HEK293 (cell line): Measurements from ENCODE around the gene KRCC1.
A peak's percentile ranks its signal among the peaks of the same experiment; 100 is the strongest.

Experiments used
- CTCF ChIA-PET: fragments of 350-600 bp; formaldehyde crosslinking; extraction: SDS; loops from one replicate; lab custom pipeline; 2021; ENCODE audit warnings: antibody characterized with exemption; lab: Yijun Ruan, JAX
- POLR2A ChIA-PET: fragments of 300-600 bp; formaldehyde crosslinking; extraction: SDS; loops from one replicate; lab custom pipeline; 2020; ENCODE audit warnings: antibody characterized with exemption, inconsistent platforms; lab: Yijun Ruan, JAX
- H3K27ac ChIP-seq: fragments of 200-500 bp; sonication (Bioruptor generic); 2 replicates; pipeline ENCODE4 v1.5.1; 2014; ENCODE audit warnings: low read depth, low read length, control low read depth, inconsistent platforms; ENCODE audit errors: extremely low read depth
- H3K36me3 ChIP-seq, 2 experiments: fragments of 200-500 bp in 1 of 2; sonication (Bioruptor generic) in 1 of 2; 1 replicate in 1 of 2; 2 replicates in 1 of 2; pipeline ENCODE4 v1.5.1; 2014 to 2017; ENCODE audit warnings: inconsistent platforms in 2 of 2, low read length in 2 of 2; ENCODE audit not compliant: control insufficient read depth in 2 of 2, insufficient read depth in 1 of 2
- H3K4me1 ChIP-seq: fragments of 200-500 bp; sonication (Bioruptor generic); 2 replicates; pipeline ENCODE4 v1.5.1; 2014; ENCODE audit warnings: mild to moderate bottlenecking, low read length, inconsistent platforms; ENCODE audit not compliant: control insufficient read depth, insufficient read depth
- H3K4me3 ChIP-seq: 2 replicates; pipeline ENCODE4 v1.5.1; 2011; ENCODE audit warnings: low read depth, mild to moderate bottlenecking, control low read depth, low read length, moderate library complexity
- H3K9me3 ChIP-seq: fragments of 200-500 bp; sonication (Bioruptor generic); 2 replicates; pipeline ENCODE4 v1.5.1; 2014; ENCODE audit warnings: low read depth, low read length, inconsistent platforms; ENCODE audit not compliant: control insufficient read depth, insufficient read depth
- KLF16 ChIP-seq: fragments of 450-650 bp; formaldehyde crosslinking; IDR thresholded peaks from 2 replicates; pipeline ENCODE4 v1.5.1; 2017; ENCODE audit warnings: missing biosample characterization, missing genetic modification characterization
- REPIN1 ChIP-seq: fragments of 450-650 bp; formaldehyde crosslinking; IDR thresholded peaks from 2 replicates; pipeline ENCODE4 v1.5.1; 2017; ENCODE audit warnings: missing biosample characterization, missing genetic modification characterization, low read depth
- SCRT2 ChIP-seq: fragments of 450-650 bp; formaldehyde crosslinking; IDR thresholded peaks from 2 replicates; pipeline ENCODE4 v1.5.1; 2016; ENCODE audit warnings: missing biosample characterization, missing genetic modification characterization
- SP2 ChIP-seq: fragments of 450-650 bp; formaldehyde crosslinking; IDR thresholded peaks from 2 replicates; pipeline ENCODE4 v1.5.1; 2016; ENCODE audit warnings: missing biosample characterization, missing genetic modification characterization
- SP3 ChIP-seq: fragments of 450-650 bp; formaldehyde crosslinking; IDR thresholded peaks from 2 replicates; pipeline ENCODE4 v1.5.1; 2016; ENCODE audit warnings: missing biosample characterization, missing genetic modification characterization
- SP7 ChIP-seq: fragments of 450-650 bp; formaldehyde crosslinking; IDR thresholded peaks from 2 replicates; pipeline ENCODE4 v1.5.1; 2016; ENCODE audit warnings: missing biosample characterization, missing genetic modification characterization
- TRIM28 ChIP-seq: IDR thresholded peaks from 2 replicates; pipeline ENCODE4 v1.6.1; 2011; ENCODE audit warnings: low read length, control low read depth, borderline replicate concordance
- ZBTB17 ChIP-seq: fragments of 450-650 bp; formaldehyde crosslinking; IDR thresholded peaks from 2 replicates; pipeline ENCODE4 v1.5.1; 2016; ENCODE audit warnings: missing biosample characterization, missing genetic modification characterization
- ZFP3 ChIP-seq: fragments of 450-650 bp; formaldehyde crosslinking; IDR thresholded peaks from 2 replicates; pipeline ENCODE4 v1.5.1; 2016; ENCODE audit warnings: low read depth, missing biosample characterization, missing genetic modification characterization
- ZFP69B ChIP-seq: fragments of 450-650 bp; formaldehyde crosslinking; IDR thresholded peaks from 2 replicates; pipeline ENCODE4 v1.5.1; 2016; ENCODE audit warnings: missing biosample characterization, missing genetic modification characterization
- ZNF133 ChIP-seq: fragments of 450-650 bp; formaldehyde crosslinking; IDR thresholded peaks from 2 replicates; pipeline ENCODE4 v1.5.1; 2016; ENCODE audit warnings: missing biosample characterization, missing genetic modification characterization
- ZNF138 ChIP-seq: fragments of 450-650 bp; formaldehyde crosslinking; IDR thresholded peaks from 2 replicates; pipeline ENCODE4 v1.5.1; 2016; ENCODE audit warnings: missing biosample characterization, missing genetic modification characterization, borderline replicate concordance
- ZNF366 ChIP-seq: fragments of 450-650 bp; formaldehyde crosslinking; conservative IDR thresholded peaks from 2 replicates; pipeline ENCODE4 v1.5.1; 2016; ENCODE audit warnings: missing biosample characterization, missing genetic modification characterization
- TF ChIP-seq, protein P1 (sequence below): fragments of 450-650 bp; formaldehyde crosslinking; IDR thresholded peaks from 2 replicates; pipeline ENCODE4 v1.5.1; 2016; ENCODE audit warnings: missing biosample characterization, missing genetic modification characterization
- TF ChIP-seq, protein P2 (sequence below): fragments of 450-650 bp; formaldehyde crosslinking; IDR thresholded peaks from 2 replicates; pipeline ENCODE4 v1.5.1; 2016; ENCODE audit warnings: missing biosample characterization, missing genetic modification characterization
- TF ChIP-seq, protein P3 (sequence below): fragments of 450-650 bp; formaldehyde crosslinking; IDR thresholded peaks from 2 replicates; pipeline ENCODE4 v1.5.1; 2016; ENCODE audit warnings: missing biosample characterization, missing genetic modification characterization, borderline replicate concordance
- TF ChIP-seq, protein P4 (sequence below): fragments of 450-650 bp; formaldehyde crosslinking; IDR thresholded peaks from 2 replicates; pipeline ENCODE4 v1.5.1; 2016; ENCODE audit warnings: missing biosample characterization, missing genetic modification characterization
- TF ChIP-seq, protein P5 (sequence below): fragments of 450-650 bp; formaldehyde crosslinking; IDR thresholded peaks from 2 replicates; pipeline ENCODE4 v1.5.0; 2017; ENCODE audit warnings: missing biosample characterization, missing genetic modification characterization, borderline replicate concordance

The KRCC1 gene

DNA sequence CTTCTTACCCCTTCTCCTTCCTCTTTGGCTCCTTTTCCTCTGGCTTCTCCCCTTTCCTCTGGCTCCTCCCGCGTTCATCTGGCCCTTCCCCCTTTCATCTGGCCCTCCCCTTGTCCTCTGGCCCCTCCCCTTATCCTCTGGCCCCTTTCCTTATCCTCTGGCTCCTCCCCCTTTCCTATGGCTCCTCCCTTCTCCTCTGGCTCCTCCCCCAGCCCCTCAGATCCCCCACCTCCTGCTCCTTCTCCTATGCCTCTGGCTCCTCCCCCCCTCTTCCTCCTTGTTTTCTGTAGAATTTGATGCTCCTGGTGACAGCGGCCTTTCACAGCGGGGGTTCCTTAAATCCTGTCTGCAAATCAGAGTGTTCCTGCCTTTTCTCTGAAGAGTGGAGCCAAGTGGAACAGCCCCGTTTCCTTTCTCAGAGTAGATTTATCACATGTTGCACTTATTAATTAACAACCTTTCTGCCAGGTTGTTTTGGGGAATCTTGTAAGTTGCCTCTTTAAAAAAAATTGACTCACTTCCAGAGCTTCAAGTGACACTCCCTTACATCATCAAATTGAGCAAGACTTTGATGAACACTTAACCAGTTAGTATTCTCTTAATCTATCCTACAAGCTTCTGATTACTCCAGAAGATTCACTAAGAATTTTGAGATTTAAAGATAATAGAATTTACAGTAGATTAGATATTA, 44.4 kb upstream of the KRCC1 start:
- TF ChIP-seq TRIM28 (no peak), ZNF133 (tag by site-specific recombination) (no peak), REPIN1 (no peak), SP3 (tag by site-specific recombination) (peak; percentile 64), ZBTB17 (peak; percentile 24; the same call in 1 of the 2 replicates), ZFP3 (tag by site-specific recombination) (no peak), ZNF138 (no peak), ZNF366 (tag by site-specific recombination) (0 out of 2 replicates have a peak, but pooled peaks have one; percentile 23), KLF16 (tag by site-specific recombination) (no peak), ZFP69B (tag by site-specific recombination) (peak; percentile 61), SP7 (tag by site-specific recombination) (0 out of 2 replicates have a peak, but pooled peaks have one; percentile 38), SP2 (tag by site-specific recombination) (peak; percentile 68), SCRT2 (tag by site-specific recombination) (0 out of 2 replicates have a peak, but pooled peaks have one; percentile 26)
- TF ChIP-seq, protein P1, sequence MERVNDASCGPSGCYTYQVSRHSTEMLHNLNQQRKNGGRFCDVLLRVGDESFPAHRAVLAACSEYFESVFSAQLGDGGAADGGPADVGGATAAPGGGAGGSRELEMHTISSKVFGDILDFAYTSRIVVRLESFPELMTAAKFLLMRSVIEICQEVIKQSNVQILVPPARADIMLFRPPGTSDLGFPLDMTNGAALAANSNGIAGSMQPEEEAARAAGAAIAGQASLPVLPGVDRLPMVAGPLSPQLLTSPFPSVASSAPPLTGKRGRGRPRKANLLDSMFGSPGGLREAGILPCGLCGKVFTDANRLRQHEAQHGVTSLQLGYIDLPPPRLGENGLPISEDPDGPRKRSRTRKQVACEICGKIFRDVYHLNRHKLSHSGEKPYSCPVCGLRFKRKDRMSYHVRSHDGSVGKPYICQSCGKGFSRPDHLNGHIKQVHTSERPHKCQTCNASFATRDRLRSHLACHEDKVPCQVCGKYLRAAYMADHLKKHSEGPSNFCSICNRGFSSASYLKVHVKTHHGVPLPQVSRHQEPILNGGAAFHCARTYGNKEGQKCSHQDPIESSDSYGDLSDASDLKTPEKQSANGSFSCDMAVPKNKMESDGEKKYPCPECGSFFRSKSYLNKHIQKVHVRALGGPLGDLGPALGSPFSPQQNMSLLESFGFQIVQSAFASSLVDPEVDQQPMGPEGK (tag by site-specific recombination), result peak; percentile 49
- TF ChIP-seq, protein P2, sequence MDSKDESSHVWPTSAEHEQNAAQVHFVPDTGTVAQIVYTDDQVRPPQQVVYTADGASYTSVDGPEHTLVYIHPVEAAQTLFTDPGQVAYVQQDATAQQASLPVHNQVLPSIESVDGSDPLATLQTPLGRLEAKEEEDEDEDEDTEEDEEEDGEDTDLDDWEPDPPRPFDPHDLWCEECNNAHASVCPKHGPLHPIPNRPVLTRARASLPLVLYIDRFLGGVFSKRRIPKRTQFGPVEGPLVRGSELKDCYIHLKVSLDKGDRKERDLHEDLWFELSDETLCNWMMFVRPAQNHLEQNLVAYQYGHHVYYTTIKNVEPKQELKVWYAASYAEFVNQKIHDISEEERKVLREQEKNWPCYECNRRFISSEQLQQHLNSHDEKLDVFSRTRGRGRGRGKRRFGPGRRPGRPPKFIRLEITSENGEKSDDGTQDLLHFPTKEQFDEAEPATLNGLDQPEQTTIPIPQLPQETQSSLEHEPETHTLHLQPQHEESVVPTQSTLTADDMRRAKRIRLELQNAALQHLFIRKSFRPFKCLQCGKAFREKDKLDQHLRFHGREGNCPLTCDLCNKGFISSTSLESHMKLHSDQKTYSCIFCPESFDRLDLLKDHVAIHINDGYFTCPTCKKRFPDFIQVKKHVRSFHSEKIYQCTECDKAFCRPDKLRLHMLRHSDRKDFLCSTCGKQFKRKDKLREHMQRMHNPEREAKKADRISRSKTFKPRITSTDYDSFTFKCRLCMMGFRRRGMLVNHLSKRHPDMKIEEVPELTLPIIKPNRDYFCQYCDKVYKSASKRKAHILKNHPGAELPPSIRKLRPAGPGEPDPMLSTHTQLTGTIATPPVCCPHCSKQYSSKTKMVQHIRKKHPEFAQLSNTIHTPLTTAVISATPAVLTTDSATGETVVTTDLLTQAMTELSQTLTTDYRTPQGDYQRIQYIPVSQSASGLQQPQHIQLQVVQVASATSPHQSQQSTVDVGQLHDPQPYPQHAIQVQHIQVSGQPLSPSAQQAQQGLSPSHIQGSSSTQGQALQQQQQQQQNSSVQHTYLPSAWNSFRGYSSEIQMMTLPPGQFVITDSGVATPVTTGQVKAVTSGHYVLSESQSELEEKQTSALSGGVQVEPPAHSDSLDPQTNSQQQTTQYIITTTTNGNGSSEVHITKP (tag by site-specific recombination), result peak; percentile 33; the same call in 1 of the 2 replicates
- TF ChIP-seq, protein P3, sequence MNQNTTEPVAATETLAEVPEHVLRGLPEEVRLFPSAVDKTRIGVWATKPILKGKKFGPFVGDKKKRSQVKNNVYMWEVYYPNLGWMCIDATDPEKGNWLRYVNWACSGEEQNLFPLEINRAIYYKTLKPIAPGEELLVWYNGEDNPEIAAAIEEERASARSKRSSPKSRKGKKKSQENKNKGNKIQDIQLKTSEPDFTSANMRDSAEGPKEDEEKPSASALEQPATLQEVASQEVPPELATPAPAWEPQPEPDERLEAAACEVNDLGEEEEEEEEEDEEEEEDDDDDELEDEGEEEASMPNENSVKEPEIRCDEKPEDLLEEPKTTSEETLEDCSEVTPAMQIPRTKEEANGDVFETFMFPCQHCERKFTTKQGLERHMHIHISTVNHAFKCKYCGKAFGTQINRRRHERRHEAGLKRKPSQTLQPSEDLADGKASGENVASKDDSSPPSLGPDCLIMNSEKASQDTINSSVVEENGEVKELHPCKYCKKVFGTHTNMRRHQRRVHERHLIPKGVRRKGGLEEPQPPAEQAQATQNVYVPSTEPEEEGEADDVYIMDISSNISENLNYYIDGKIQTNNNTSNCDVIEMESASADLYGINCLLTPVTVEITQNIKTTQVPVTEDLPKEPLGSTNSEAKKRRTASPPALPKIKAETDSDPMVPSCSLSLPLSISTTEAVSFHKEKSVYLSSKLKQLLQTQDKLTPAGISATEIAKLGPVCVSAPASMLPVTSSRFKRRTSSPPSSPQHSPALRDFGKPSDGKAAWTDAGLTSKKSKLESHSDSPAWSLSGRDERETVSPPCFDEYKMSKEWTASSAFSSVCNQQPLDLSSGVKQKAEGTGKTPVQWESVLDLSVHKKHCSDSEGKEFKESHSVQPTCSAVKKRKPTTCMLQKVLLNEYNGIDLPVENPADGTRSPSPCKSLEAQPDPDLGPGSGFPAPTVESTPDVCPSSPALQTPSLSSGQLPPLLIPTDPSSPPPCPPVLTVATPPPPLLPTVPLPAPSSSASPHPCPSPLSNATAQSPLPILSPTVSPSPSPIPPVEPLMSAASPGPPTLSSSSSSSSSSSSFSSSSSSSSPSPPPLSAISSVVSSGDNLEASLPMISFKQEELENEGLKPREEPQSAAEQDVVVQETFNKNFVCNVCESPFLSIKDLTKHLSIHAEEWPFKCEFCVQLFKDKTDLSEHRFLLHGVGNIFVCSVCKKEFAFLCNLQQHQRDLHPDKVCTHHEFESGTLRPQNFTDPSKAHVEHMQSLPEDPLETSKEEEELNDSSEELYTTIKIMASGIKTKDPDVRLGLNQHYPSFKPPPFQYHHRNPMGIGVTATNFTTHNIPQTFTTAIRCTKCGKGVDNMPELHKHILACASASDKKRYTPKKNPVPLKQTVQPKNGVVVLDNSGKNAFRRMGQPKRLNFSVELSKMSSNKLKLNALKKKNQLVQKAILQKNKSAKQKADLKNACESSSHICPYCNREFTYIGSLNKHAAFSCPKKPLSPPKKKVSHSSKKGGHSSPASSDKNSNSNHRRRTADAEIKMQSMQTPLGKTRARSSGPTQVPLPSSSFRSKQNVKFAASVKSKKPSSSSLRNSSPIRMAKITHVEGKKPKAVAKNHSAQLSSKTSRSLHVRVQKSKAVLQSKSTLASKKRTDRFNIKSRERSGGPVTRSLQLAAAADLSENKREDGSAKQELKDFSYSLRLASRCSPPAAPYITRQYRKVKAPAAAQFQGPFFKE, result no peak
- TF ChIP-seq, protein P4, sequence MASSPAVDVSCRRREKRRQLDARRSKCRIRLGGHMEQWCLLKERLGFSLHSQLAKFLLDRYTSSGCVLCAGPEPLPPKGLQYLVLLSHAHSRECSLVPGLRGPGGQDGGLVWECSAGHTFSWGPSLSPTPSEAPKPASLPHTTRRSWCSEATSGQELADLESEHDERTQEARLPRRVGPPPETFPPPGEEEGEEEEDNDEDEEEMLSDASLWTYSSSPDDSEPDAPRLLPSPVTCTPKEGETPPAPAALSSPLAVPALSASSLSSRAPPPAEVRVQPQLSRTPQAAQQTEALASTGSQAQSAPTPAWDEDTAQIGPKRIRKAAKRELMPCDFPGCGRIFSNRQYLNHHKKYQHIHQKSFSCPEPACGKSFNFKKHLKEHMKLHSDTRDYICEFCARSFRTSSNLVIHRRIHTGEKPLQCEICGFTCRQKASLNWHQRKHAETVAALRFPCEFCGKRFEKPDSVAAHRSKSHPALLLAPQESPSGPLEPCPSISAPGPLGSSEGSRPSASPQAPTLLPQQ (tag by site-specific recombination), result peak; percentile 81
- TF ChIP-seq, protein P5, sequence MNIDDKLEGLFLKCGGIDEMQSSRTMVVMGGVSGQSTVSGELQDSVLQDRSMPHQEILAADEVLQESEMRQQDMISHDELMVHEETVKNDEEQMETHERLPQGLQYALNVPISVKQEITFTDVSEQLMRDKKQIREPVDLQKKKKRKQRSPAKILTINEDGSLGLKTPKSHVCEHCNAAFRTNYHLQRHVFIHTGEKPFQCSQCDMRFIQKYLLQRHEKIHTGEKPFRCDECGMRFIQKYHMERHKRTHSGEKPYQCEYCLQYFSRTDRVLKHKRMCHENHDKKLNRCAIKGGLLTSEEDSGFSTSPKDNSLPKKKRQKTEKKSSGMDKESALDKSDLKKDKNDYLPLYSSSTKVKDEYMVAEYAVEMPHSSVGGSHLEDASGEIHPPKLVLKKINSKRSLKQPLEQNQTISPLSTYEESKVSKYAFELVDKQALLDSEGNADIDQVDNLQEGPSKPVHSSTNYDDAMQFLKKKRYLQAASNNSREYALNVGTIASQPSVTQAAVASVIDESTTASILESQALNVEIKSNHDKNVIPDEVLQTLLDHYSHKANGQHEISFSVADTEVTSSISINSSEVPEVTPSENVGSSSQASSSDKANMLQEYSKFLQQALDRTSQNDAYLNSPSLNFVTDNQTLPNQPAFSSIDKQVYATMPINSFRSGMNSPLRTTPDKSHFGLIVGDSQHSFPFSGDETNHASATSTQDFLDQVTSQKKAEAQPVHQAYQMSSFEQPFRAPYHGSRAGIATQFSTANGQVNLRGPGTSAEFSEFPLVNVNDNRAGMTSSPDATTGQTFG, result no peak
- CTCF ChIA-PET, result interaction anchor here (0.6 to 1.7 kb wide), 4 partner anchors 9 to 1293 kb away, joined by 3 to 8 read pairs (median 4); no protein-coding TSS in a partner anchor
- no peak overlapping the region for H3K27ac ChIP-seq

More for the DNA sequence above, 44.4 kb upstream of the KRCC1 start:
- Histone ChIP-seq H3K36me3 (no peaks in the 10 kb centered on the region), H3K4me1 (no peaks in the 10 kb centered on the region), H3K4me3 (no peak overlapping the region), H3K9me3 (no peaks in the 10 kb centered on the region)
- POLR2A ChIA-PET, result no interaction called here
